ENCODE data around the gene EFCAB7.

GRCh38 chr1:63533931-63534330 lies 10.6 kb downstream of the EFCAB7 start:
- TF ChIP-seq CTCF (IDR thresholded peaks at IDR 0.05 in 4 of 5, conservative IDR thresholded peaks at IDR 0.05 in 1 of 5), result no peak
- TF ChIP-seq POLR2A (IDR thresholded peaks at IDR 0.05), result no peak

Data from gastrocnemius medialis (tissue), 4 donors.